DMS114 treated with DMSO at 0.1 percent for 48 hours (cell line): ENCODE results near the gene CACNA1C.

Source experiments
- DNase-seq: peaks from one replicate; lab custom pipeline; 2025; ENCODE audit not compliant: unreplicated experiment; lab: John Stamatoyannopoulos, UW

The CACNA1C gene

GRCh38 chr12:2650261-2651067, 597.7 kb downstream of the CACNA1C start:
- DNase-seq = no peak

DNA sequence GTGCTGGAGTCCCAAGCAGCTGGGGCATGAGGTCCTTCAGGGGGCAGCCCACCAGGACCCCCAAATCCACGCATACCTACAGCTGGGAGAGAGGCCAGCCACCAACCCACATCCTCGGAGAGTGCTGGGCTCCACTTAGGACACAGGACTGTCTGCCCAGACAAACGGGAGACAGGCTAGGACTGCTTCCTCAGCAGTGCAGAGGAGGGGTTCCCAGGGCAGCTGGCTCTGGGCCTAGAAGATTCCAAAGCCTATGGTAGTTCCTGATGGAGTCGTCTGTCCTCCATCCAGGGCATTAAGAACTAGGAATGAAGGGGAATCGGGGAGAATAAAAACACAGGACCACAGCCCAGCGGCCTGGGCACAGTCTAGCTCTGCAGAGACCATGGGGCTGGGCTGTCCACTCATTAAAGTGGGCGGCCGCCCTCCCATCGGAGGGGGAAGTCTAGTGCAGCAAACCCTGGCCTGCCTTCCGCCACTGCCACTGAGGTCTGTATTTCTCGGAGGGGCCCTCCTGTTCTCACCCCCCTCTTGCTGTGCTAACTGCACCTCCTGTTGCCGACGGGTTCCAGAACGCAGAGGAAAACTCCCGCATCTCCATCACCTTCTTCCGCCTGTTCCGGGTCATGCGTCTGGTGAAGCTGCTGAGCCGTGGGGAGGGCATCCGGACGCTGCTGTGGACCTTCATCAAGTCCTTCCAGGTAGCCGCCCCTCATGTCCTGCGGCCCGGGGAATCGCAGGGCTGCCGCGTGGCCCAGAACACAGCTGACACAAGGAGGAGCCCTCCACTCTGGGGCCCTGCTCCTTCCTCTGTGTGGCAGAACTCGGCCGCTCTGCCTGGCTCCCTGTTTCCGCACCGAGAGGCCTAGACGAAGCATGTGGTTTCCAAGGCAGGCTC, 598.5 kb downstream of the CACNA1C start:
- DNase-seq = no peak

GRCh38 chr12:2652011-2652400, 599.2 kb downstream of the CACNA1C start:
- no peak for DNase-seq

DNA sequence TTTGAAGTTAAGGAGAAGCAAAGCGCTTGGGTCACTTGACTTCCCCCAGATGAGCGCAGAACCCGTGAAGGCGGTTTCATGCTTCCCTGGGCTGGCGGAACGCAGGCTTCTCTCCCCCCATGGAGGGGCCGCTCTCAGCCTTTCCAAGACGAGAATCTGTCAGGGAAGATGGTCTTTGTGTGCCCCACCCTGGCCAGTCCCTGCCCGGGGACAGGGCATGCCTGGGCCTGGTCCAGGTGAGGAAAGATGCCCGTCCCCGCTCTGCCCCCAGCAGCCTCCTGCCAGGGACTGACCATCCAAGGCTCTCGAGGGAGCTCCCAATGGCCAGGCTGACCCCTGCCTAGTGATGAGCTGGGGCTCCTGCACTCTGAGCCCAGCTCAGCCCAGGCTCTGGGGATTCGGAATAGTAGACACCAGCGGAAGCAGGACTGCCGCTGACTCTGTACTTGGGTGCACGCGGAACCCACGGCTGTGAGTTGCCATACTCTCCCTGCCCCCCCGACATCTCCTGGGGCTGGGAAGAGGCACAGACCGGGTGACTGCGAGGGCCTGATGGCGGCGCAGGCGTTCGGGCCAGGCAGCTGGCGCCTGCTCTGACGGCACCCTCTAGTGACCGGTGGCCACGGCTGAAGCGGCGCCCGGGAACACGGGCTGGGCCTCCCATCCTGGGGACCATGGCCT, 599.8 kb downstream of the CACNA1C start:
- DNase-seq = no peak

- DNase-seq = no peak
Measured at GRCh38 chr12:2653461-2653965, 600.7 kb downstream of the CACNA1C start.

DNA sequence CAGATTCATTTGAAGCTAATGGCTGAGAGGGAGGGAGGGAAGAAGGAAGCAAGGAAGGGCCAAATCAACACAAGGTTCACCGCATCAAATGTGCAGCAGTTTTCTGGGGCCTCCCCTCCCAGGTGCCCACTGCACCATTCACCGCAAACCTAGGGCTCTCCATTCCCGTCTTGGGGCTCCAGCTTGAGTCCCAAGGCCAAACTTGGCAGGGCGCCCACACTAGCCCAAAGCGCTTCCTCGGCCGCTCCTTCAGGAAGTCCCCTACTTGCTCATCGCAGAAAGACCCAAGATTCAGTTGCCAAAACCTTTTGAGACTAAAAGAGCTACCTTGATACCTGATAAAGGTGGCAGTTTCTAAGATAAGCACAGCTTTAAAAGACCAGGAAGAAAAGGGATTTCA, 601.5 kb downstream of the CACNA1C start:
- DNase-seq = no peak

GRCh38 chr12:2654741-2655140, 602.0 kb downstream of the CACNA1C start:
- no peak for DNase-seq

DNA sequence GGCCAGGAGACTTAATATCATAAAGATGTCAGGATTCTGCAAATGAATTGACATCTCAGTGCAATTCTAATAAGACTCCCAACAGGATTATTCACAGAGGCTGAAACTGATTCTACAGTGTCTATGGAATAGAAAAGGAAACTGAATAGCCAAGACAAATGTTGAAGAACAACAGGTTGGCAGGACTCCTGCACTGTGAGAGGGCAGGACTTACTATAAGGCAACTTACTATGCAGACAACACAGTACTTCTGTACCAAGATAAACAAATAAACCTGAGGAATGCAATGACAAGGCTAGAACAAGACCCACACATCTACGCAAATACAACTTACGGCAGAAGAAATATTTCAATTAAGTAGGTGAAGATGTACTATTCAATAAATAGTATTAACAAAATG, 609.7 kb downstream of the CACNA1C start:
- DNase-seq = no peak

DNA sequence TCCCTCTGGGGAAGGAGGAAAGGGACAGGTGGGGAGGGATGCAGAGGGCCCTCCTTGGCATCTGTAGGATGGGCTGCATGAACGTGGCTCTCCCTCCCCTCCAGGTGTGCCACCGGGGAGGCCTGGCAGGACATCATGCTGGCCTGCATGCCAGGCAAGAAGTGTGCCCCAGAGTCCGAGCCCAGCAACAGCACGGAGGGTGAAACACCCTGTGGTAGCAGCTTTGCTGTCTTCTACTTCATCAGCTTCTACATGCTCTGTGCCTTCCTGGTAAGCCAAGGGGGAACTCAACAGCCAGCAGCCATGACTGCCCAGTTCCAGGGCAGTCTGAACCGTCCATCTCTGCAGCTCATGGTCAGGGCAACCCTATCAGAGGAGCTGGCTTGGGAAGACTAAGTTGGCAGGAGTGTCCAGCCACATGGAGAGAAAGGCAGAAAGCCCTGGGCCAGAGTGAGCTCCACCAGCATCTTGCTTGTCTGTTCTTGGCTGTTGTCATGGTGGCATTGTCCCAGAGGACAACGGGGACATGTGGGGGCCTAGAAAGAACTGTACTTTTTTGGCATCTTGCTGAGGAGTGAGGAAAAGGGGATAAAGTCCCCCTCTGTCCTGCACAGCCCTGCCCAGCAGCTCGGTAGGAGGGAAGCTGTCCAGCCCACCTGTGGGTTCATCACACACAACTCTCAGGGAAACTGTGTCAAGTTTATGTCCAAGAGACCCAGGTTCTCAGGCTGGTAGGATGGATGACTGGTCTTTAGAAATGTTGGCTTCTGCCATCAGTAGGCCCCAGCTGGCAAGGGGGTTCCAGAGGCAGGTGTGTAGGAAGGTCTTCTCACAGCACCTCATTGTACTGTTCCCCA, 612.2 kb downstream of the CACNA1C start:
- no peak for DNase-seq

DNA sequence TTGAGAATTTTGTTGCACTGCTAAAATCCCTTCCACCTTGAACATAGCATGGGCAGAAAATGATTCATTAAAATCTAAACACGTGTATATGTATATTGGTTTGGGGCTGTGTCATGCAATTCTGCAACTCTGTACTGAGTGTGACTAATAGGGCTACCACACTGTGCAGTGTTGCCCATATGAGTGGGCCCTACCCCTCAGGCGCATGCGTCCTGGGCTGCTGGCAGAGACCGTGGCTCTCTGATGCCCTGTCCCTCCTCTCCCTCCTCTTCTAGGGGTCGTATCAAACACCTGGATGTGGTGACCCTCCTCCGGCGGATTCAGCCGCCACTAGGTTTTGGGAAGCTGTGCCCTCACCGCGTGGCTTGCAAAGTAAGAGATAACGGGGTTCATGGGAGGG, 613.6 kb downstream of the CACNA1C start:
- DNase-seq = no peak

DNA sequence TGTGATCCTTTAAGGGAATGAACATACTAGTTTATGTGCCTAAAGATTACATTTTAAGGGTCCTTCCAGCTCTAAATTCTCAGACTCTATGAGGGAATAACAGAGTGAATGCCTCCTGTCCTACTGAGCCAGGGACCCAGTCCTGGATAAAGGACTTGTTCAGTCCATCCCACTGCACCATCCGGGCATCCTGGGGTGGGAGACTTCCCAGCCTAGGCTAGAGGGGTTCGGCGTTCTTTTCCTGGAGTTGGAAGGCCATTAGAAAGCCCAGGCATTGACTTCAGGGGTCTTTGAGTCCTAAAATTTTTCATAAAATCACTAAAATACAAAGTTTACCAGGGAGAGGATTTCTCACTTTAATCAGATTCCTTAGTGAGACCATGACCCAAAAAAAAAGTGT, 614.1 kb downstream of the CACNA1C start:
- no peak for DNase-seq

DNA sequence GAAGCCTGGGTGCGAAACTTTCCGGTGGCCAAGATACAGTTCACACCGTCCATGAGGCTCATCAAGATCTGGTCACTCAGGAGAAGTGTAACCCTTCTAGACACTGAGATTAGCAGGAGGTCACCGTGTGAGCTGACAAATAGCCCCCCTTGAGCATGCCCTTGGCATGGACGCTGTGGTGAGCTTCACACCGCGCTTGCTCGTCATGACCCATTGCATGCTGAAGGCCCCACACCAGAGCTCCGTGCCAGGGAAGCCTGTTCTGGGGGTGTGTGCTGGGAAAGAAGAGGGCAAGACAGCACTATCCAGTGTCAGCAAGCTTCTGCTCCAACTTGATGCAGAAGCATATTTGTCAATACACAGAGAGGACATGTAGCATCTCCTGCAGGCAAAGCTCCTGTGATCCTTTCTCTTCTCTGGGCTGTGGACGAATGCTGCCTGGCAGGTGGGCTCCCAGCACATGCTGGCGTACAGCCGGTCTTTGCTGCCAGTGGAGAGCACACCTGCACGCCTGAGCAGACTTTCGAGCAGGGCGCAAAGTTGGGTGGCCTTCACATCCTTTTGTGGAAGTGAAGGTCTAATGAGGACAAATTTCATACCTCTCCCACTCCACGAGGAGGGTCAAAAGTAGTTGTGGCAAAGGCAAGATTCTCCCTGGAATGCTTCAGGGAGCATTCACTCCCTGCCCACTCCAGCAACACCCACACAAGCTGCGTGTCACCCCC, 615.1 kb downstream of the CACNA1C start:
- no peak for DNase-seq

DNA sequence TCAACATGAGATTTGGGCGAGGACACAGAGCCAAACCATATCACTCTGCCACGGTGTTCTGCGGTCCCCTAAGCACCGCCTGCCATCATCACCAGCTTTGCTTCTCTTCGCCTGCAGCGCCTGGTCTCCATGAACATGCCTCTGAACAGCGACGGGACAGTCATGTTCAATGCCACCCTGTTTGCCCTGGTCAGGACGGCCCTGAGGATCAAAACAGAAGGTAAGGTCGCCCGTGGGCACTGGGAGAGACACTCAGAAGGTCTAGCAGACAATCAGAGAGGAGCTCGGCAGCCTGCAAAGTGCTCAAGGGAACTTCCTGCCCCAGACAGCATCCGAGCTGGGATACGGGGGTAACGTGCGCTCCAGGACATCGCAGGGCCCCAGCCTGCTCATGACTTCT, 616.0 kb downstream of the CACNA1C start:
- DNase-seq = no peak

GRCh38 chr12:2669560-2669959, 616.8 kb downstream of the CACNA1C start:
- DNase-seq = no peak

DNA sequence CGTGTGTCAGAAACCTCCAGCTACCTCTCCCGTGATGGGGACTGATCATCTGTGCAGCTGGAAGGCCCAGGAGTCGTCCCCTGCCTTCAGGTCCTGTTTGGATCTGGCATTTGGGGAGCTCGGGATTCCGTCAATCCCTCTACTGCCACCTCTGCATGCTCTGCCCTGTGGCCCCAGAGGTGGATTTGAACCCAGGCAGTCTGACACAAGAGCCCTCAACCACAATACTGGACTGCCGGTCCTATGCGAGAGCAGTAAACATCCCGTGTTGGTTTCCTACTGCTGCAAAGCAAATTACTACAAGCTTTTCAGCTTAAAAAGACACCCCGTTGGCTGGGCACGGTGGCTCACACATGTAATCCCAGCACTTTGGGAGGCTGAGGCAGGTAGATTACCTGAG, 620.1 kb downstream of the CACNA1C start:
- no peak for DNase-seq

GRCh38 chr12:2673966-2674810, 621.4 kb downstream of the CACNA1C start:
- no peak for DNase-seq

DNA sequence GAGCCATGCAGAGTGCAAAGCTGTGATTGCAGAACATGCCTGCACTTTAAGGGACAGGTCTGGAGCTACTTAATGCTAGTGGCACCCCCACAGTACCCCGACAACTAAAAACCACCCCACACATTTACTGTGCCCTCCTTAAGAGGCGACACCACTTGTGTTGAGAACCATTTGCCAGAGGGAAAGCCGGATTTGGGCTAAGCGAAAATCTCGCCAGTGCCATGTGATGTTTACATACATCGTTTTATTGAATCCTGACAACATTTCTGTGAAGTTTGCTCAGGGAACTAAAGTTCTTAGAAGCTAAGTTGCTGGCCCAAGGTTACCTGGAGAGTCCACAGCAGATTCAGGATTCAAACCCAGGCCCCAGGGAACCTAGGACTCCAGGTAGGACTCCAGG, 623.0 kb downstream of the CACNA1C start:
- no peak for DNase-seq

GRCh38 chr12:2677142-2677880, 624.5 kb downstream of the CACNA1C start:
- DNase-seq = no peak
